SIG-M5 (cell line): Measurements from ENCODE around the gene DSG2.
"Not testable (repeated sequence)": the region's sequence is repeated elsewhere in the genome, so short reads cannot be mapped to it uniquely, and the experiment has no call there.

Experiments
- DNase-seq: peaks from one replicate; lab custom pipeline; 2025; lab: John Stamatoyannopoulos, UW

Gene DSG2

DNA sequence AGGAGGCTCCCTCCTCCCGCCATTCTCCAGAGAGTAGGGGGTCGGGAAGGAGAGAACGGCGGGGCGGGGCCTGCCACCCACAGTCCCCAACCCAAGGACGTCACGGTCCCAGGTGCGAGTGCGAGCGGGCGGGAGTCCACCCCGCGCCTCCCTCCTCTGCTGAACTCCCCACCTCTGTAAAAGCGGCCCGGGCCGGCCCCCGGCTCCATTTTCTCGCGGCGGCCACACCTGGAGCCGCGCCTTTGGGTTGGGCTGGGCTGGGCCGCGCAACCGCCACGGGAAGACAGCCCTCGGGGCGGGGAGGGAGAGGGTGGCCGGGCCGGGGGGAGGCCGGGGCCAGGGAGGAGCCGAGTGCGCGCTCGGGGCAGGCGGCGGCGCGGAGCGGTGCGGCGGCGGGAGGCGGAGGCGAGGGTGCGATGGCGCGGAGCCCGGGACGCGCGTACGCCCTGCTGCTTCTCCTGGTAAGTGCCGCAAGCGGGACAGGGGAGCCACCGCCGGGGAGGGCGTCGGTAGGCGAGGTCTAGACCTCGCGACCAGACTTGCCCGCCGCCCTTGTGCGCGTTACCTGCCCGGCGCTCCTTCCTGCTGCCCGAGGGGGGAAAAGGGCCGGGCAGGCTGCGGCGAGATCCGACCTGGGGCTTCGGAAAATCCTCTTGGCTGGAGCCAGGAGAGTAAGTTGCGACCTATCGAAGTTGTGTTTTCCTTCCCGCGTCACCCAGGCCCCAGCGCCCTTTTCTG is at the start of gene DSG2:
TSS of gene DSG2 (plus strand) at position 342 of the 738 bp plus-strand sequence. CDS start at position 417, 75 bp downstream.
- no peak for DNase-seq

DNA sequence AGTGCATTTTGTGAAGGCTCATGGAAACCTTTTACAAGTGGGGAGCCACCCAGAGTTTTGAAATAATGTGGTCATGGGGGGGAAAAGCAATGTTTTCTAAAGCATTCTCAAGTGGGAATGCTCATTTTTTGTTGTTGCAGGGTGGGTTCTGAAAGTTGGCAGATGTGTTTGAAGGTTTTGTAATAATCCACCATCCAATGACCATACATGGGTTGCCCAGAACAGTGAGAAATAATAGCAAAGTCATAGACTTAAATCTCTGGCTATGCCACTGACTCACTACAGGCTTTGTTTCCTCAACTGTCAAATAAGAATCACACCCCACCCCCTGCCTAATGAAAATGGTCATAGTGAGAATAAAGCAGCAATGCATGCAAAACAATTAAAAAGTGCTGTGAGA is 47.6 kb upstream of the DSG2 start:
- DNase-seq = no peak

DNA sequence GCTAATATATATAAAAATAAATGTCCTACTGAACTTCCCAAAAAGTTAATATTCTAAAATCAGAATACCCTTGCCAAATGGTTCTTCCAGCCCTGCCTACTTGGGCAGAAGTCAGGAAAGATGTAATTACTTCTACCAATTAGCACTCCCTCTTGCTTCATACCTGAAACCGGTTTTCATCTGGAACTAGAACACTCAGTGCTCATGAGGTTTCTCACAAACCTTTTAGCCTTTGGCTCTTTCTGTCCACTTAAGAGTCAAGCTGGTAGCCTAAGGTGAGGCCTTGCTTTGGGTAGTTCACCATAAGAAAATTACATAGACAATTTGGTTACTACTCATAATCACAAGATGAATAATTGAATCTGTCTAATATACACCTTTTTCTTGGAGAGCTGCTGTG is 46.4 kb upstream of the DSG2 start:
- no peak for DNase-seq

DNA sequence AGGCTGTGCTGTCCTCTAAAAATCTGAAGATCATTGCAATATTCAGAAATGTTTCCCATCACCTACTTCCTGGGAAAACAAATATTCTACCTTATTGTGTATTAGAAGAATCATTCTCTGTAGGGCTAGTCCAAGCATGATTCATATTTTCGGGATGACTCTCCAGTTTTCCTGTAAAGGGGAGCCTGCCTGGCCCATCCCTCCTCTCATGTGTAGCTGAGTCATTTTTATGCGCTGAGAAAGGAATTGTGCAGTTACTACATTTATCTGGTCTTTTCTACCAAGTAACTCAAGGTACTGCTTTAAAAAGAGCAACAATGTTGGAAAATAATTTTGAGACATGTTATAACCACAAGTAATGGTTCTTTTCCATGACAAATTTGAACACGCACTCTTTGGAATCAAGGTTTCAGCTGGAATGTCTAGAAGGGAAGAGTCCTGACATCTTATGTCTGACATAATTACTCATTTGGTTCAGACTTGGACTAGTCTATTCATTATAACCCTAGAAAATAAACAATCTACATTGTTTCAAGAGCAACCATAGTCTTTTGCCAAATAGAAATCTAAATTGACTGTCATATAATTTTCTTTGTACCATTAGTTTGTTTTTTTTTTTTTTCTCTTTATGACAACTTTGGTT is 43.8 kb upstream of the DSG2 start:
- DNase-seq = no peak

DNA sequence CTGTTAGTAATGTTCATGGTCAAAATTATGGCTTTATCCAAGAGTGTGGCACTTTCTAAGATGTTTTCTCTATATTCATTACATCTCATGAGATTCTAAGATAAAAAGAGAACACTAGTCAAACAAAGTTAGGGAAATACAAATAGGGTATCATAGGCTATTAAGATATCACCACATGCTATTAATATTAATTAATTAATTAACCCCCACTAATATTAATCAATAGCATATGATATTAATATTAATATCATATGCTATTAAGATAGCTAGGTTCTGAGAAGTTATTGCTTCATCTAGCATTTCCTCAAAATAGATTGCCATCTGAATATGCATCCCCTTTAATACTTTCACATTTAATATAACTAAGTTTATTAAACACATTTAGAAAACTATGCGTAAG is 28.3 kb upstream of the DSG2 start:
- DNase-seq = no peak

DNA sequence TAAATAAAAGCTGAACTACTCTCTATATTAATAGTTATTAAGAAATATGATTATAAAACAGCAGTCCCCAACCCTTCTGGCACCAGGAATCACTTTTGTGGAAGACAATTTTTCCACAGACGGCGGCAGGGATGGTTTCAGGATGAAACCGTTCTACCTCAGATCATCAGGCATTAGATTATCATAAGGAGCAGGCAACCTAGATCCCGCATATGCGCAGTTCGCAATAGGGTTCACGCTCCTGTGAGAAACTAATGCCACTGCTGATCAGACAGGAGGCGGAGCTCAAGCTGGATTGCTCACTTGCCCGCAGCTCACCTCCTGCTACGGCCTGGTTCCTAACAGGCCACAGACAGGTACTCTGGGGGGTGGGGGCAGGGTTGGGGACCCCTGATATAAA is 19.3 kb upstream of the DSG2 start:
- no peak for DNase-seq

DNA sequence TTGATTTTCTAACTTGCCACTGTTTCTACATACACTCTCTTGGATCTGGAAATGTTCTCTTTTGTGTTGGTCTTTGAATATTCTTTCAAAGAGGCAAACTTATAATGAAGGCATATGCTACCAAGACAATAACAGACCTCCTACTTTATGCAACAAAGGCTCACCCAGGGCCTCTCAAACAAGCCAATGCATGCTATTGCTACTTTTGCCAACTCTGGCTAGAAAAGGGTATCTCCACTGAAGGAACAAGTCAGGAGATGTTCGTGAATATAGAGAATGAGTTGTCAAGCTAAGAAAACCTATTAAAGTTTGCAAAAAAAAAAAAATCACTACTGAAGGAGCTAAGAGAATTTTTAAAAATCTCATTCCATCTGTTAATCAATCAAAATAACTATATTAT is 15.9 kb upstream of the DSG2 start:
- DNase-seq = no peak

DNA sequence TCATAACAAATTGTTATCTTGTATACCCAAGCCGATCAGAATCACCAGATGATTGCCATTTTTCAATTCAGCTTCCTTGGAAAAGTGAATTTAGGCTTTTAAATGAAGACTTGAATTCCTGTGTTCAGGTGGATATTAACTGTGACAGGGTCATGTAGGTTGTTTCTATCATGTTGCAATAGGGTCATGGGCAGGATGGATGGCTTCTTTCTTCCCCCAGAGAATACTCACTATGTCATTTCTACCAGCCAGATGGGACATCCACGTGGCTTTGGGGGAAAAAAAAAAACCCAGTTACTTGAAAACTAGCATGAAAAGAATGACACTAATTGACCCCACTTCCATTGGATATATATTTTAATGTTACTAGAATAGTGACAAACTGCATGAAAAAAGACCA is 14.6 kb upstream of the DSG2 start:
- DNase-seq = no peak

DNA sequence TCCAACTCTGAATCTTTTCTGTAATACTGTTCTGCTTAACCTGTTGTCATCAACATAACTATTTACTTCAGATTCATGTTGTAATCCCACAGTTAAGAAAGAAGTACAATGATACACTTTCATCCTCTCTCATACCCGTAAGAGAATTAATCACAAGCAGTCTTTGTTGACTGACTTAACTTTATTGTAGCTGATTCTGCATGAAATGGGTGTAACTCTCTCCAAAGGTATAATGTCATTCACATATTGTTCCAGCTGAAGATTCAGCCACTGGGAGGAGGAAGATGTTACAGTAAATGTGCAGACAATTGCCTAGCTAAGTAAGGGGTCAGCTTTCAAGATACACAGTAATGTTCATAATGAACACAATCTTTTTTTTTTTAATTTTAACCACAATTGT is 13.5 kb upstream of the DSG2 start:
- DNase-seq = no peak

DNA sequence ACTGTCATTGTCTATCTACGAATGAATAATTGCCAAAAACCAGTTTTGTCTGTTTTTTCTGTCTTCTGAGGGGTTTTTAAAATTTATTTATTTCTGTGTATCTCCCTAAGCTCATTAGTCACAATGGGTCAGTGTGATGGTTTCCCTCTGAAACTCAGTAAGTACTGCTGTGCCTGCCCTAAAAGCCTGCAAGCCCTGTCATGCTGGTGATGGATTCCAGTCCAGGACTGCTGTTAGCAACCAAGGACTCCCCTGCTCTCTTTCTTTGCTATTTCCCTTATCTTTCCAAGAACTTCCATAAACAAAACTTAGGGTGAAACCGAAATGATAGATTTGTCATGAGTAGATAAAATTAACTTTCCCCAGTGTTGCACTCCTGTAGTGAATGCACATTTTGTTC is 11.8 kb upstream of the DSG2 start:
- no peak for DNase-seq

DNA sequence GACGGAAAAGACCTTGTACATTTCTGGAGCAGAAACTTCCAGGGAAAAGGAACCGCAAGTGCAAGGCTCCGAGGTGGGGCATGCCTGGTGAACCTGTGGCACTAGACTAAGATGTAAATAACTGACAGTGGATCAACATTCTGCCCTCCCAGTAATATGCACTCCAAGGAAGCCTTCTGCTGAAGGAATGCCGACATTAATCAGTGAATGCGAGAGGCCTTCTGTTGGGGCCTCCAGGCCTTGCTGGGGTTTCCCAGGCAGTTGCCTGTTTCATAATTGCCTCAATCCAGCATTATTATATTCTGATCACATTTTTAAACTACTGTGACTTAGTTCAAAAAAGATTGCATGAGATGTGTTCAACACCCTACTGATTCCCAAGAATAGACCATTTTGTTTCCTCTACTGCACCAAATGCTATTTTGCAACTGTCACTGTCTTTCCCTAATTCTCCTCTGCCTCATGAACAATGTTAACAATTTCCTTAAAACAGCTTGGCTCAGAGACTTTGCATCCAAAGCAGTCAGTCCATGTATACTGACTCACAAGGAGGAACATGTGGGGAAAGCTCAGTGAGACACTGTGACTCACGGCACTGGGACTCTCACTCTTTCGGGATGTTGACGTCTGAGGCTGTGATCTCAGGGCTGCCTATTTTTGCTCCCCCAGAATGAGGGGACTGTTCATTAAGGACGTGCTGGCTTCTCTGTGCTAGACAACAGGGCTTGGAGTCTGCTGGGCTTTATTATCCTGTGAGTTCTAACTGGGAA is 10.5 kb upstream of the DSG2 start:
- DNase-seq = no peak

DNA sequence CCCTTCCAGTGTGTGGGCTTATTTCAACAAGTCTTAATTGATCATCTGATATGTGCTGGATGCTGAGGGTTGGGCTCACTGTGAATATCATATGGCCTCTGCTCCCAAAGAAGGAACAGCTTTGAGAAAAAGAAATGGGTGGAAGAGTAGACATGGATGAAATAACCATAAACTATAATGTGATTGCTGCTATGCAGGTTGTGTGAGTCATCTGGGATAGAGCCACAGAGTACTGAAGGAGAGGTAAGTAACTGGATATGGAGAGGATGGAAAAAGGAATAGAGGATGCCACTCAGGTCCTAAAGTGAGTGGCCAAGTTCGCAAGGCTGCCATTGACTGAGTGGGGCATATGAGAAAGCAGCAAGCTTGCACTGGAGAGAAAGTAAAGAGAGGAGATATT is 8.7 kb upstream of the DSG2 start:
- no peak for DNase-seq

DNA sequence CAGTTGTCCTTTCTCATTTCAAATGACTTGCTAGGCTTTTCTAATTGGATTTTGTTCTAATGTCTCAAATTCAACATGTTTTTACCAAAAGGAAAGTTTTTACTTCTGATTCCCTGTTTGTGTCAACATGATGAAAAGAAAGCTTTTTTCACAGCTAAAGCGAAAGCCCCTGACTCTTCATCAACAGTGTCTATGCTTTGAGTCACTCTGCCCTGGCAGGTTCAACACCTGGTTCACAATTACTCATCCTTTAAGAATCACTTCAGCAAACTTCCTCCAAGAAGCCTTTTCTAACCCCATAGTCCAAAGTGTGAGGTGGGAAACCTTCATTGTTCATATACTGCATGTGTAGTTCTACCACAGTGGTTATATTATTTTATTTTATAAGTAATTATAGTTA is 7.6 kb upstream of the DSG2 start:
- no peak for DNase-seq

DNA sequence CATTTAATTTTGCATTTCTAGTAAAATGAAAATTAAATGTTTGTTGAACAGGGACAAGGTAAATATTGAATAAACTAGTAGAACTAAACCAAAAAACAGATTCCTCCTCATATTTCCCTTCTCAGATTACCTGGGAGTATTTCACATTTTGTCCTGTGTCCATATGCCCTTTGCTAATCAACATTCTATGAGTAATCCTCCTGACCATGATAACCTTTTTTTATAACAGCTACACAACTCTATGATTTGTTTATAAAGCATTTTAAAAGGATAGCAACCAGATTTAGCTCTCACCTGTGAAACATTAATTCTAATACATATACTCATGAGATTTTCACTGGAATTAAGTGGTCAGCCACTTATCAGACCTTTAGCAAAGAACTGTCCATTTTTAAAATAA is 7.1 kb upstream of the DSG2 start:
- DNase-seq = no peak

DNA sequence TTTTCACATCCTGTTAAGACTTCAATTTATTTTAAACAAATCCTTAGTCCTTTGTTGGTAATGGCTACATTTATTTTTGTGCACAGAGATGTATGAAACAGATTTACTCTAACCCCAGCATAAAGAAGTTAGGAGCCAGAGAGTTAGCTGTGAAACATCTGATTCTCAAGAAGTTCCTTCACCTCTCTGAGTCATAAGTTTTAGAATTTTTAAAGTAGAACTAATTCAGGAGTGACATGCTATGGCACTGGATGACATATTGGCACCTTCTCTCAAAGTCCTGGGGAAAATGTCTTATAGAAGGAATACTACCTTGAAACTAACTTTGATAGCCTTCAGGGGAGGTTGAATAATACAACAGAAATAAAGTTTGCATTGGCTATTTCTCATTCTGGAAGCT is 6.4 kb upstream of the DSG2 start:
- DNase-seq = no peak

DNA sequence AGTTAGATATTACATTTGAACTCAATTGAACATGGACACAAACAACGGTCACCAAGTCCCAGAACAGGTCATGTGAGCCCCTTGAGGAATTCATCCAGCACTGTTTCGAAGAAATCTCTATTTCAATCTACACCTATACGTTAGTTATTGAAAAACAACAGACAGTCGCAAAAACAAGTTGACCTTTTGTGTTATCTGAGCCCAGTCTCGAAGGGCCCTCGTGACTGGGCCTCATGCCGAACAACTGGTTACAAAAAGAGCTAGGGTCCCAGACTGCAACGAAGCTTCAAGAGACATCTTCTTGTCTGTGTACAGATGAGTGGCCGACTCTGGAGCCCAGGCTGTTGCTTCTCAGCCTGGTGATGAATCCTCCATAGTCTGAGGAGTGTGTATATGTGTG is 5.3 kb upstream of the DSG2 start:
- no peak for DNase-seq

DNA sequence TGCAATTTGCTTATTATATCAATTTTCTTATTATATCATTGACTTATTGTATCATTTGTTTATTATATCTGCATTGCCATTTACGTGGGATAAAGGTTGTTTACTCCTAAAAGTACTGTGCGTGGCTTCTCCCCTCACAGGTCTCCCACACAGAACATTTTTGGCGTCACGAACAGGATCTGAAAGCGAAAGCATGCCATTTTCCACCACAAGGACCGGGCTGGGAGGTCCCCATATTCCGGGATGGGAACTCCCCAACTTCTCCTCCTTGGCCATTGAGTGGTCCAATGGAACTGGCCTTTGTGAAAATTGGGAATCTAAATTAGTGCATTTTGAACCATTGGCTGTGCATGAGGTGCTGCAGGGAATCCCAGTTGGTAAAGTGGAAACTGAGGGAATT is 4.8 kb upstream of the DSG2 start:
- no peak for DNase-seq

DNA sequence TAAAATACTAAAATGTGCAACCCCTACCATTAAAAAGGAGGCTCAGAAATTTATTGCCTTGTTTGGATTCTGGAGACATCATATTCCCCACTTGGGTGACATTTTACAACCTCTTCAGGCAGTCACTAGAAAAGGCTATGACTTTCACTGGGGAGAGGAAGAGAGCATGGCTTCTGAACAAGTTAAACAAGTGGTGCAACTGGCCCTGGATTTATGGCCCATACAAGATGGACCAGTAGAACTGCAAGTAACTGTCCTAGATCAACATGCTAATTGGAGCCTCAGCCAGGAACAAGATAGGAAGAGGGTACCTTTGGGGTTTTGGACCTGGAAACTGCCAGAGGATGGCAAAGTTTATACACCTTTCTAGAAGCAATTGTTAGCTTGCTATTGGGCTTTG is 4.0 kb upstream of the DSG2 start:
- no peak for DNase-seq

DNA sequence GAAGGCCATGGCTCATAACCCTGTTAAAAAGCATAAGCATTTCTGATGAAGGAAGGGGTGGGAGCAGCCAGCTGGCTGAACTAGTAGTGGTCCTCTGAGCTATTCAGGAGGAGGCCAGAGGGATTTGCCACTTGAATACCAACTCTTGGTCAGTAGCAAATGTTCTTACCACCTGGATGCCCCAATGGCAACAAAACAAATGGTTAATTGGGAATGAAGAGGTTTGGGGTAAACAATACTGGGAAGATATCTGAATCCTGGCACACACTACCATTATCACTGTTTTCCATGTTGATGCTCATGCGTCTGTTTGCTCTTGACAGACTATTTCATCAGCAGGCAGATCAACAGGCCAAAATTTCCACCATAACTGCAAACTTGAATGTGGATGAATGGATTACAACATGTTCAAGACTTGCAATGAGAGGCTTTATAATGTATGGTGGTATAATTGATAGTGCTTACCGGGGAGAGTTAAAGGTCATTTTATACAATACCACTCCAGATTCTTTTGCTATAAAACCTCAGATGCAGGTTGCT is 3.2 kb upstream of the DSG2 start:
- not testable (repeated sequence) for DNase-seq

DNA sequence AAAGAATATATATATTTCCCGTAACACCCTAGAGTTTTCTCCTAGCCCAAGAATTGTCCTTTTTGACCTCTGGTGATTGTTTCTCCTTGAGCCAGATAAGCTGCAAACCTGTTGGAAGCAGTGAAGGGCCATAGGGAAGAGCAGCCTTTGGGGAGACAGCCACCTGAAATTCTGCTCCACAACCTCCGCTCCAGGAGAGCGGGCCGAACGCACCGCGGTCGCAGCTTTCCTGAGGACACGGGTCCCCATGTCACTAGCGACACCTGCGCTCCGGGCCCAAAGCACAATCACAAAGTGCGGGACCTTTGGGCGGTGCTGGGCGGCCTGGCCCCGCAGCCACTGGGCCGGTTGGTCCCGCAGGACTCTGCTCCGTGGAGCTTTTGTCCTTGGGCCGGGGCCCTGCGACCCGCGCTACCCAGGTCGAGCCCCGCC is 557 bp upstream of the DSG2 start:
- no peak for DNase-seq

DNA sequence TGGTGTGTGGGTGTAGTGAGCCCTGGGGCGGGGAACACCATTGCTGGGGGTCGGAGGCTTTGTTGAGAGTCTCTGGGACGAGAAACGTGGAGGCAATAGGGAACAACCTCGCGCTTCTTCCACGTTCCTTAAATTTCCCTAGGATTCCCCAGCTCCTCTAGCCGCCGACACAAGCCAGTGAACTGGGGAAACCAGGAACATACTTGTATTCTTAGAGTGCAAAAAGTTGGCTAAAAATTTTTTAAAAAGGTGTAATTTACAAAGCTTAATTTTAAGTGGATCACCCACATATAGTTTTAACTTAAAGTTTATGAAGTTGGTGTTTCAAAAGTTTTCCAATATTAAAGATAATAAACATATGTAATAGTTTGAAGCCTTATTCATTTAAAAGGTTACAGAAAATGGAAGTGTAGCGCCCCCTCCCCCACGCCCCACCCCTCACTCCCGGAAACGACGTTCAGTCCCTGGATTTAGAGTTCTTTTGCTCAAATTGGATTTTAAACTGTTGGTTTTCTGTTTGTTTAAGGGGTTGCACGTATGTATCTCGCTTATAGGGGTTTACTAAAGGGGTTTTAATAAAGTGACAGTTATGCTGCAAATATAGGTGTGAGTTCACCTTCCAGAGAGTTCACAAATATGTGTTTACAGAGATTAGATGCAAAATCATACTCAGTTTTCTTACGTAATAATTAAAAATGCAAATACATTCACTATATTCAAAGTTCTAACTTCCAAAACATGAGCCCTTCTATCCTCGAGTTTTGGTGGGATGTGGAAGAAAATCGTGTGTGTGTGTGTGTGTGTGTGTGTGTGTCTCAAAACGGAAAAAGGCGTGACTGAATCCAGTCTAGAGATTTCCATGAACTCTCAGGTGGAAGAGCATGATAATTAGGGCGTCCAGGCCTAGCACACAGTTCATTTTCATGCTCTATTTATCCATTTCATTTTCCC is 872 bp downstream of the DSG2 start:
- DNase-seq = no peak
